ENCODE results near the gene AKR1D1.
"Not testable (repeated sequence)": the region's sequence is repeated elsewhere in the genome, so short reads cannot be mapped to it uniquely, and the experiment has no call there.

The AKR1D1 gene

GRCh38 chr7:138076196-138076595, at the start of gene AKR1D1:
Gene AKR1D1 (plus strand): TSS chr7:138076459. CDS start chr7:138076519, 60 bp downstream.
- no peak for DNase-seq

GRCh38 chr7:138027100-138027499, 49.2 kb upstream of the AKR1D1 start:
- no peak for DNase-seq

GRCh38 chr7:138029126-138029525, 47.1 kb upstream of the AKR1D1 start:
- no peak for DNase-seq

GRCh38 chr7:138029941-138030340, 46.3 kb upstream of the AKR1D1 start:
- no peak for DNase-seq

- no peak for DNase-seq
Observed at GRCh38 chr7:138030679-138031351, 45.4 kb upstream of the AKR1D1 start.

GRCh38 chr7:138032186-138032585, 44.1 kb upstream of the AKR1D1 start:
- DNase-seq: no peak

- DNase-seq: no peak
Observed at GRCh38 chr7:138032770-138033169, 43.5 kb upstream of the AKR1D1 start.

- no peak for DNase-seq
Observed at GRCh38 chr7:138033241-138033640, 43.0 kb upstream of the AKR1D1 start.

GRCh38 chr7:138036135-138036534, 40.1 kb upstream of the AKR1D1 start:
- DNase-seq: no peak

- DNase-seq: not testable (repeated sequence)
Observed at GRCh38 chr7:138040063-138040462, 36.2 kb upstream of the AKR1D1 start.

- no peak for DNase-seq
Observed at GRCh38 chr7:138044897-138045296, 31.4 kb upstream of the AKR1D1 start.

GRCh38 chr7:138047907-138048306, 28.4 kb upstream of the AKR1D1 start:
- no peak for DNase-seq

GRCh38 chr7:138049505-138050116, 26.6 kb upstream of the AKR1D1 start:
- DNase-seq: no peak

GRCh38 chr7:138051712-138052247, 24.5 kb upstream of the AKR1D1 start:
- DNase-seq: not testable (repeated sequence)

- DNase-seq: no peak
Observed at GRCh38 chr7:138052696-138053095, 23.6 kb upstream of the AKR1D1 start.

- not testable (repeated sequence) for DNase-seq
Observed at GRCh38 chr7:138055698-138056097, 20.6 kb upstream of the AKR1D1 start.

GRCh38 chr7:138063400-138063799, 12.9 kb upstream of the AKR1D1 start:
- no peak for DNase-seq

- no peak for DNase-seq
Observed at GRCh38 chr7:138064856-138065357, 11.4 kb upstream of the AKR1D1 start.

GRCh38 chr7:138065827-138066226, 10.4 kb upstream of the AKR1D1 start:
- no peak for DNase-seq

- DNase-seq: no peak
Observed at GRCh38 chr7:138066954-138067394, 9.3 kb upstream of the AKR1D1 start.

GRCh38 chr7:138067774-138068173, 8.5 kb upstream of the AKR1D1 start:
- no peak for DNase-seq

GRCh38 chr7:138070908-138071307, 5.4 kb upstream of the AKR1D1 start:
- no peak for DNase-seq

GRCh38 chr7:138072726-138073125, 3.5 kb upstream of the AKR1D1 start:
- no peak for DNase-seq

GRCh38 chr7:138074121-138074520, 2.1 kb upstream of the AKR1D1 start:
- no peak for DNase-seq

Measured in CD4-positive, alpha-beta T cell treated with Interferon gamma for 1 hour (primary cell).